Measurements from ENCODE around the gene EPS8.
A peak's percentile ranks its signal among the peaks of the same experiment; 100 is the strongest.
"Not testable (repeated sequence)": the region's sequence is repeated elsewhere in the genome, so short reads cannot be mapped to it uniquely, and the experiment has no call there.

EPS8 gene

GRCh38 chr12:15633201-15633600, 156.0 kb downstream of the EPS8 start:
- DNase-seq: no peak

GRCh38 chr12:15632708-15633107, 156.5 kb downstream of the EPS8 start:
- DNase-seq: no peak

- DNase-seq: no peak
Observed at GRCh38 chr12:15631007-15631715, 158.0 kb downstream of the EPS8 start.

GRCh38 chr12:15629761-15630160, 159.4 kb downstream of the EPS8 start:
- DNase-seq: no peak

- peak; percentile 54 for DNase-seq
Observed at GRCh38 chr12:15629108-15629507, 160.1 kb downstream of the EPS8 start.

- no peak for DNase-seq
Observed at GRCh38 chr12:15627995-15628945, 160.9 kb downstream of the EPS8 start.

GRCh38 chr12:15625075-15625474, 164.1 kb downstream of the EPS8 start:
- DNase-seq: no peak

GRCh38 chr12:15620741-15621539, 168.2 kb downstream of the EPS8 start:
- peak; percentile 16 for DNase-seq

GRCh38 chr12:15616495-15616894, 172.7 kb downstream of the EPS8 start:
- not testable (repeated sequence) for DNase-seq

GRCh38 chr12:15613981-15614380, 175.2 kb downstream of the EPS8 start:
- no peak for DNase-seq

- DNase-seq: no peak
Observed at GRCh38 chr12:15608941-15609340, 180.2 kb downstream of the EPS8 start.

- no peak for DNase-seq
Observed at GRCh38 chr12:15608406-15608805, 180.8 kb downstream of the EPS8 start.

GRCh38 chr12:15605881-15606590, 183.2 kb downstream of the EPS8 start:
- no peak for DNase-seq

- DNase-seq: peak; percentile 51
Observed at GRCh38 chr12:15603474-15604085, 185.6 kb downstream of the EPS8 start.

GRCh38 chr12:15602051-15602672, 187.0 kb downstream of the EPS8 start:
- DNase-seq: no peak

GRCh38 chr12:15601210-15601800, 187.9 kb downstream of the EPS8 start:
- DNase-seq: no peak

- DNase-seq: no peak
Observed at GRCh38 chr12:15600223-15600935, 188.8 kb downstream of the EPS8 start.

GRCh38 chr12:15599266-15600037, 189.7 kb downstream of the EPS8 start:
- DNase-seq: peak; percentile 69

- DNase-seq: no peak
Observed at GRCh38 chr12:15597125-15597830, 191.9 kb downstream of the EPS8 start.
